A673 (cell line): ENCODE results near the gene GALNT16. TPM values are rescaled to one million over a fixed set of nuclear protein-coding genes. Genes with fewer than 3 reads are reported as not detected.

Experiments
- BruUV-seq: library from RNA; stranded (reverse); fragments of 400-500 nt; replicated peaks from 2 replicates; lab custom pipeline; 2021; lab: Mats Ljungman, UMichigan
- CTCF ChIA-PET: fragments of 300-600 bp; sonication (Branson Sonifier 250); formaldehyde crosslinking; loops from one replicate; lab custom pipeline; 2022; ENCODE audit warnings: antibody characterized with exemption; lab: Charles Lee
- POLR2A ChIA-PET: fragments of 300-600 bp; sonication (Branson Sonifier 250); formaldehyde crosslinking; loops from one replicate; lab custom pipeline; 2022; ENCODE audit warnings: antibody characterized with exemption; ENCODE audit not compliant: low non-redundant PET; lab: Charles Lee
- DNase-seq: peaks from one replicate; pipeline ENCODE4 v3.0.0-alpha.2; 2015; ENCODE audit warnings: low spot score
- H3K27ac ChIP-seq: fragments of 200-600 bp; sonication (generic); 2 replicates; pipeline ENCODE4 v1.5.1; 2016; ENCODE audit warnings: mixed run types, low read depth, mild to moderate bottlenecking, mixed read lengths, antibody characterized with exemption, low read length; ENCODE audit not compliant: poor library complexity, severe bottlenecking
- H3K27me3 ChIP-seq: fragments of 200-600 bp; sonication (generic); replicated peaks from 2 replicates; pipeline ENCODE4 v1.6.1; 2017; ENCODE audit warnings: mixed run types, low read depth, mild to moderate bottlenecking, mixed read lengths, antibody characterized with exemption, low read length; ENCODE audit not compliant: insufficient read depth, poor library complexity
- H3K36me3 ChIP-seq: fragments of 200-600 bp; sonication (generic); 2 replicates; pipeline ENCODE4 v1.6.1; 2016; ENCODE audit warnings: mixed run types, mild to moderate bottlenecking, mixed read lengths, antibody characterized with exemption, low read length; ENCODE audit not compliant: insufficient read depth, poor library complexity, severe bottlenecking
- H3K4me1 ChIP-seq: fragments of 200-600 bp; sonication (generic); 2 replicates; pipeline ENCODE4 v1.6.1; 2017; ENCODE audit warnings: mixed run types, mild to moderate bottlenecking, mixed read lengths, antibody characterized with exemption, low read length; ENCODE audit not compliant: insufficient read depth, poor library complexity, severe bottlenecking
- H3K4me3 ChIP-seq: fragments of 200-600 bp; sonication (generic); 2 replicates; pipeline ENCODE4 v1.5.1; 2016; ENCODE audit warnings: low read depth, mixed run types, mild to moderate bottlenecking, mixed read lengths, low read length; ENCODE audit not compliant: poor library complexity, severe bottlenecking
- H3K9me3 ChIP-seq: fragments of 200-600 bp; sonication (generic); 2 replicates; pipeline ENCODE4 v1.6.1; 2016; ENCODE audit warnings: mixed run types, low read depth, mild to moderate bottlenecking, mixed read lengths, antibody characterized with exemption, low read length; ENCODE audit not compliant: poor library complexity, severe bottlenecking
- EZH2 ChIP-seq: fragments of 200-600 bp; sonication (generic); IDR thresholded peaks from 2 replicates; pipeline ENCODE4 v1.6.1; 2017; ENCODE audit warnings: borderline replicate concordance, low read depth, mild to moderate bottlenecking, mixed read lengths, antibody characterized with exemption, low read length; ENCODE audit not compliant: poor library complexity, severe bottlenecking
- intact Hi-C: fragments of 100-400 bp; cut with micrococcal nuclease; formaldehyde crosslinking; loops from one replicate; pipeline ENCODE4 v1.10.0; 2022; ENCODE audit not compliant: unreplicated experiment
- total RNA-seq: library from RNA; stranded (reverse); gene quantifications from 2 replicates; pipeline ENCODE4 v1.2.3, GENCODE V29; 2021
- TF ChIP-seq, protein P1 (sequence below): fragments of 300-800, 200-600 bp; sonication (generic); conservative IDR thresholded peaks from 2 replicates; pipeline ENCODE4 v1.5.1; 2017; ENCODE audit warnings: low read depth, mild to moderate bottlenecking, antibody characterized with exemption, low read length, moderate library complexity, mixed read lengths

Gene GALNT16
- total RNA-seq, 1 experiment from 2014 or later: 0.32 TPM

DNA sequence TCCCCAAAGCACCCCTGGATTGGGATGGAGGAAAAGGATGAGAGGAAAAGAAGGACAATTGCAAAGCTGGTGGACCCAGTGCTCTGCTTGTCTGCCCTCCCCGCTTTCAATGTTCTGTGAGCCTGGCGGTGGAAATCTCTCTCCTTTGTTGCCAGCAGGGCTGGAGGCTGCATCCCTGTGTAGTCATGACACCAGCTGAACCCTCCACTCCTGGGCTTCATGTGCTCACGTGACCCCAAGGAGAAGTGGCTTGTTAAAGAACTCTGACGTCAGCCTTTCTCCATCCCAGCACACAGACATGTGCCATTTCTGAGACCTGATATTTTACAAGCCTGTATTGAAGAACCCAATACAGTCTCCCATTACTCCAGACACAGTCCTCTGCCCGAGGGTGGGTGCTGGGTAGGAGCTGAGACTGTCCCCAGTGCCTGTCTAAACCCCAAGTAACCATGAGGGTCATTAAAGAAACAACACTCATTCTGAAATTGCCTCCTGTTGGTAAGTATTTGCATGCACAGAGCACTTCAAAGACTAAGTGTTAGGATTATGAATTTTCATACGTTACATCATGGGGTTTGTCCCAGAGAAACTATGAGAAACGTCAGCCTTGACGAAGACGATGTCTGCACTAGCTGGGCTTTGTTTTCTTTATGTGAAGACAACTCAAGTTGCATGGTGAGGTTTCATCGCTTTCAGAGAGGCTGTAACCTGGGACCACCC, 21.7 kb downstream of the GALNT16 start:
- Histone ChIP-seq H3K4me3 (no peak overlapping the region), H3K27ac (no peak overlapping the region), H3K36me3 (no peaks in the 10 kb centered on the region), H3K9me3 (no peaks in the 10 kb centered on the region), H3K27me3 (no peaks in the 10 kb centered on the region), H3K4me1 (no peaks in the 10 kb centered on the region)
- CTCF ChIA-PET: no interaction called here
- DNase-seq: no peak
- TF ChIP-seq EZH2: no peak
- TF ChIP-seq, protein P1, sequence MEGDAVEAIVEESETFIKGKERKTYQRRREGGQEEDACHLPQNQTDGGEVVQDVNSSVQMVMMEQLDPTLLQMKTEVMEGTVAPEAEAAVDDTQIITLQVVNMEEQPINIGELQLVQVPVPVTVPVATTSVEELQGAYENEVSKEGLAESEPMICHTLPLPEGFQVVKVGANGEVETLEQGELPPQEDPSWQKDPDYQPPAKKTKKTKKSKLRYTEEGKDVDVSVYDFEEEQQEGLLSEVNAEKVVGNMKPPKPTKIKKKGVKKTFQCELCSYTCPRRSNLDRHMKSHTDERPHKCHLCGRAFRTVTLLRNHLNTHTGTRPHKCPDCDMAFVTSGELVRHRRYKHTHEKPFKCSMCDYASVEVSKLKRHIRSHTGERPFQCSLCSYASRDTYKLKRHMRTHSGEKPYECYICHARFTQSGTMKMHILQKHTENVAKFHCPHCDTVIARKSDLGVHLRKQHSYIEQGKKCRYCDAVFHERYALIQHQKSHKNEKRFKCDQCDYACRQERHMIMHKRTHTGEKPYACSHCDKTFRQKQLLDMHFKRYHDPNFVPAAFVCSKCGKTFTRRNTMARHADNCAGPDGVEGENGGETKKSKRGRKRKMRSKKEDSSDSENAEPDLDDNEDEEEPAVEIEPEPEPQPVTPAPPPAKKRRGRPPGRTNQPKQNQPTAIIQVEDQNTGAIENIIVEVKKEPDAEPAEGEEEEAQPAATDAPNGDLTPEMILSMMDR: no peak
- POLR2A ChIA-PET: no interaction called here
- BruUV-seq: no TSS peak
- intact Hi-C loops: no loop called here

DNA sequence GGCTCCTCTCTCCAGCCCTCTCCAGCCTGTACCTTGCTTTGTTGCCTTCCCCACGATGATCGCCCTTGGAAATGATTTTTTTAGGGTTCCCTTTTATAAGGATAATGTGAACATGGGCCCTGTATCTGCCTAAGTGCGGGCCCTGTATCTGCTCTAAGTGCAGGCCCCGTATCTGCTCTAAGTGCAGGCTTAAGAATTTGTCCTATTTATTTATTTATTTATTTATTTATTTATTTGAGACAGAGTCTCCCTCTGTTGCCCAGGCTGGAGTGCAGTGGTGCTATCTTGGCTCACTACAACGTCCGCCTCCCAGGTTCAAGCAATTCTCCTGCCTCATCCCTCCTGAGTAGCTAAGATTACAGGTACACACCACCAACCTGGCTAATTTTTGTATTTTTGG, 22.5 kb downstream of the GALNT16 start:
- no peaks in the 10 kb centered on the region for H3K4me1 ChIP-seq
- POLR2A ChIA-PET: no interaction called here
- CTCF ChIA-PET: no interaction called here
- no peak overlapping the region for H3K4me3 ChIP-seq
- H3K9me3 ChIP-seq: no peaks in the 10 kb centered on the region
- no peak for DNase-seq
- TF ChIP-seq, protein P1: no peak
- no peak for TF ChIP-seq EZH2
- no peaks in the 10 kb centered on the region for H3K27me3 ChIP-seq
- H3K36me3 ChIP-seq: no peaks in the 10 kb centered on the region
- BruUV-seq: no TSS peak
- intact Hi-C loops: no loop called here
- H3K27ac ChIP-seq: no peak overlapping the region

DNA sequence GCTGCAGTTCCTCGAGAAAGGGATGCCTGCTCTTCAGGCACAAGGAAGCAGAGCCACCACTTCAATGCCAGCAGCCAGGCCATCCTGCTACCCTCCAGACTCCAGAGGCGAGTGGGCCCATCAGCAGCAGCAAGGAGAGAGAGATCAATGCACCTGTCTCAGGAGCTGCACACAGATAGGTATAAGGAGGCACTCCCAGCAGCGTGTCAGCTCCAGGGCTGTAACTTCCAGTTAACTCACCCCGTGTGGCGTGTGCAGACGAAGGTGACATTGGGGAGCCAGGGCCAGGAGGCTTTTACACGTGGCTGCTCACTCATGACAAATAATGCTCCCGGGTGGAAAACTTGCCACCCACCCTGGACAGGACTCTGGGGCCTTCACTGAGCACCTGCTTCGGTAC, 24.2 kb downstream of the GALNT16 start:
- intact Hi-C loops: no loop called here
- no peak for DNase-seq
- no peak overlapping the region for H3K27ac ChIP-seq
- no peak for TF ChIP-seq EZH2
- TF ChIP-seq, protein P1: no peak
- CTCF ChIA-PET: no interaction called here
- H3K4me3 ChIP-seq: no peak overlapping the region
- H3K9me3 ChIP-seq: no peaks in the 10 kb centered on the region
- no TSS peak for BruUV-seq
- H3K27me3 ChIP-seq: no peaks in the 10 kb centered on the region
- H3K36me3 ChIP-seq: no peaks in the 10 kb centered on the region
- H3K4me1 ChIP-seq: no peaks in the 10 kb centered on the region
- POLR2A ChIA-PET: no interaction called here
